HG03045 (cell line): ENCODE results near the gene C1orf159.
"Not testable (repeated sequence)": the region's sequence is repeated elsewhere in the genome, so short reads cannot be mapped to it uniquely, and the experiment has no call there.

Experiments used
- ATAC-seq: cut with Tn5 transposase; IDR thresholded peaks from one replicate; pipeline ENCODE4 v1.9.1; 2021; ENCODE audit warnings: mild to moderate bottlenecking, moderate library complexity; ENCODE audit not compliant: unreplicated experiment

The C1orf159 gene

DNA sequence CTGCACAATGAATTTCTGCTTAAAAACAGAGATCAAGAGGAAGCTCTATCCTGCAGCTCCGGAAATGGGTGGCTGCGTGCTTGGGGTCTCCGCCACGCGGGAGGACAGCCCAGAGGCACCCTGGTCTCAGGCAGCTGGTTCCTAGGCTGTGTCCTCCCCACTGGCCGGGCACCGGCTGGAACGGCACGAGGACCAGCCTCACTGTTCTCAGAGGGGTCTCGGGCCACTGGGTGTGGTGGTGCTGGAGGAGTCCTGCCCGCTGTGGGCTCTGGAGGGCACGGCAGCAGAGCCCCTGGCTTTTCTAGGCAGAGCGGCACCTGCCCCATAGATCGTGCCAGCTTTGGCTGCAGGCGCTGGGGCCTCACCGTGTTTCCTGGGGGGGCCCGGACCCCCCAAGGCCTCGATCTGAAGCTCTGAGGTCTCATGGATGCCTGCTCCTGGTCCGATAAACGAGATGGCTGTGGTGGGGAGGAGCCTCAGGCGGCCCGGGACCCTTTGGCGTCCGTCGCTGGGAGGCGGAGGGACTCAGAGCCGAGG is 33.6 kb downstream of the C1orf159 start:
- ATAC-seq, result no peak

DNA sequence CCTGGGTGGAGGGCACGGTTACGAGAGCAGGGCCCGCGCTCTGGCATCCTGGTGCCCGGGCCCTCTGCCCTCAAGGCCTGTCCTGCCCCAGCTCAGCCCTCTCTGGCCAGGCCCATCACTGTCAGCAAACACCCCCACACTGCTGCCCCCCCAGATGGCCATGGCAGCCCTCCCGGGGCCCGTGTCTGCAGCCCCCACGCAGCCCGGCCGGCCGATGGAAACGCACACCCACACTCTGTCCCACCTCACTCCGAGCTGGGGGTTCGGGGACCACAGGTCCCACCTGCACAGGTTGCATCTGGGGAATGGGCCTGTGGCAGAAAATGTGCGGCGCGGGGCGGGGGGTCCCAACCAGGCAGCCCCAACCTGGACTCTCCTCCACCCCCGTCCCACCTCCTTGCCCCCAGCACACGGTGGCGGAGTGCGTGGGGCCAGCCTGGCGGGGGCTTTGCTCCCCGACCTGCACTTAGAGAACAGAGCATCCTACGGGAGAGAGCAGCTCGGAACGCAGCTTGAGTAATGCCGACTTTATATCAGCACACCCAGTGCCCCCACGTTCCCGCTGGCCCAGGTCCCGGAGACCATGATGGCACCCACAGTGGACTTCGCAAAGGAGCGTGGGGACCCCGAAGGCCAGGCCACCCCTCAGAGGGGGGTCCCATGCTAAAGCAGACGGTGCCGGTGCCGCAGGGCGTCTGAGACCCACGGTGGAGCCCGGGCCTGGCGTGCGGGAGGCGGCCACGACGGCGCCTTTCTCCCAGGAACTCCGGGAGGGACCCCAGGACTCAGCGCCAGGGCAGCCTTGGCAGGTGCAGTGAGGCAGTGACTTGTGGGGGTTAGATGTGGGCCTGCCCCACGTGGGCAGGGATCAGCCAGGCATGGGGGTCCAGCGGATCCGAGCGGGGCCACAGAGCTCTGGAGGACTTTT is 34.3 kb downstream of the C1orf159 start:
- no peak for ATAC-seq

- ATAC-seq, result no peak
Measured at GRCh38 chr1:1080951-1081310, 35.0 kb downstream of the C1orf159 start.

- peak; percentile 36 for ATAC-seq
Measured at GRCh38 chr1:1080122-1080757, 35.6 kb downstream of the C1orf159 start.

- ATAC-seq, result peak; percentile 40
Measured at GRCh38 chr1:1079408-1080121, 36.3 kb downstream of the C1orf159 start.

DNA sequence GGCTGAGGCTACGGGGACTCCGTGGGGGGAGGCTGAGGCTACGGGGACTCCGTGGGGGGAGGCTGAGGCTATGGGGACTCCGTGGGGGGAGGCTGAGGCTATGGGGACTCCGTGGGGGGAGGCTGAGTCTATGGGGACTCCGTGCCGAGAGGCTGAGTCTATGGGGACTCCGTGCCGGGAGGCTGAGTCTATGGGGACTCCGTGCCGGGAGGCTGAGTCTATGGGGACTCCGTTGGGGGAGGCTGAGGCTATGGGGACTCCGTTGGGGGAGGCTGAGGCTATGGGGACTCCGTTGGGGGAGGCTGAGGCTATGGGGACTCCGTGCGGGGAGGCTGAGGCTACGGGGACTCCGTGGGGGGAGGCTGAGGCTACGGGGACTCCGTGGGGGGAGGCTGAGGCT is 38.5 kb downstream of the C1orf159 start:
- ATAC-seq, result not testable (repeated sequence)

DNA sequence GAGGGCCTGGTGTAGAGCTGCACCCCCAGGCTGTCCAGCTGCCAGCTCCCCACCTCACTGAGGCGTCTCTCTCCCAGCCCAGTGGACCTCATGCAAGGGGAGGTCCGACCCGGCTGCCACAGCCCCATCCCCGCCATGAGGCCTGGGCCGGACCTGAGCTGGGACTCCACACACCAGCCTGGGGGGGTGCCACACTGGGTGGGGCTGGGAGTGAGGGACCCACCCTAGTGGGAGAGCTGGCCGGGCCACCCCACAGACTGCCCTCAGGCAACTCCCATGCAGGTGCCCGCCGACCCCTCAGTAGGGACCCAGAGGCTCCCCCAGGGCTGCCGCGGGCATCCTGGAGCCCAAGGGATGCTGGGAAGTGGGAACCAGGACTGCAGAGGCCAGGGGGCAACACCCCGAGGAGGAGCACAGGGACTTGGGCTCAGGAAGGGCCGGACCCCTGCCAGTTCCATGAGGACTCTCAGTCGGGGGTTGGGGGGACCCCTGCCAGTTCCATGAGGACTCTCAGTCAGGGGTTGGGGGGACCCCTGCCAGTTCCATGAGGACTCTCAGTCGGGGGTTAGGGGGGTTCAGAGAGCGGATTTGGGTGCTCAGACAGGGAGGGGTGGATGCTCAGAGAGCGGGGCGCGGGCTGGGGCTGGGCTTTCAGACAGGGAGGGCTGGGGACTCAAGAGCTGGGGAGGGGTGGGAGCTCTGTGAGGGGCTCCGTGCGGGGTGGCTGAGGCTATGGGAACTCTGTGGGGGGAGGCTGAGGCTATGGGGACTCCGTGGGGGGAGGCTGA is 40.5 kb downstream of the C1orf159 start:
- no peak for ATAC-seq

GRCh38 chr1:1074631-1075147 is 41.2 kb downstream of the C1orf159 start:
- ATAC-seq, result no peak

GRCh38 chr1:1073743-1074587 is 41.9 kb downstream of the C1orf159 start, which contains the start of gene RNF223:
Gene RNF223 (minus strand): TSS chr1:1074306. CDS start chr1:1072566, 1,740 bp downstream.
- ATAC-seq, result no peak

GRCh38 chr1:1072849-1073742 is 42.8 kb downstream of the C1orf159 start:
- no peak for ATAC-seq

- ATAC-seq, result no peak
Measured at GRCh38 chr1:1072299-1072848, 43.5 kb downstream of the C1orf159 start.

- ATAC-seq, result no peak
Measured at GRCh38 chr1:1071486-1072298, 44.2 kb downstream of the C1orf159 start.

GRCh38 chr1:1069711-1070676 is 45.9 kb downstream of the C1orf159 start:
- ATAC-seq, result no peak

DNA sequence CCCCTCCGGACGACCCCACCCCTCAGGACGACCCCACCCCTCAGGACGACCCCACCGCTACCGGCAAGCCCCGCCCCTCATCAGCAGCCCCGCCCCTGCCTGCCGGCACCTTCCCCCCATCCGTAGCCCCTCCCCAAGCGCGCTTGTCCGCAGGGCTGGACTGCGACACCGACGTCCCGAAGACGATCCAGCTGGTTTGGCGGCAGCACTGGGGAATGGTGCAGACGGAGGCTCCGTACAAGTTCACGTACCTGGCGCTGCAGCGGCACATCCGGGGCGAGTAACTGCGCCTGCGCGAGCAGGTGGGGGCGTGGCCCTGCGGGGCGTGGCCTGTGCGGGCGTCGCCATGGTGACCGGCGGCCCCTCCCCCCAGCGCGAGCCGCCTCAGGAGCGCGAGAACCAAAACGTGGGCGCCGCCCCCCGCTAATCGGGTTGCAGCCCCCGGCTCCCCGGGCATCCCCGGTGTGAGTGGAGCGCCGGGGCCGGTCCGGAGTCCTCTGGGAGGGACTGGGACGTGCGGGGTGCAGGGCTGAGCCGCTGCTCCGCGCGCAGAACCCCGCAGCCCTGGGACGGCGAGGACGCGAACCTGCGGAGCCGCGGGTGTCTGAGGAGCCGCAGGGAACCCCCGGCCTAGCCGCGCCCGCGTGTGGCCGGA is 46.7 kb downstream of the C1orf159 start:
- no peak for ATAC-seq

DNA sequence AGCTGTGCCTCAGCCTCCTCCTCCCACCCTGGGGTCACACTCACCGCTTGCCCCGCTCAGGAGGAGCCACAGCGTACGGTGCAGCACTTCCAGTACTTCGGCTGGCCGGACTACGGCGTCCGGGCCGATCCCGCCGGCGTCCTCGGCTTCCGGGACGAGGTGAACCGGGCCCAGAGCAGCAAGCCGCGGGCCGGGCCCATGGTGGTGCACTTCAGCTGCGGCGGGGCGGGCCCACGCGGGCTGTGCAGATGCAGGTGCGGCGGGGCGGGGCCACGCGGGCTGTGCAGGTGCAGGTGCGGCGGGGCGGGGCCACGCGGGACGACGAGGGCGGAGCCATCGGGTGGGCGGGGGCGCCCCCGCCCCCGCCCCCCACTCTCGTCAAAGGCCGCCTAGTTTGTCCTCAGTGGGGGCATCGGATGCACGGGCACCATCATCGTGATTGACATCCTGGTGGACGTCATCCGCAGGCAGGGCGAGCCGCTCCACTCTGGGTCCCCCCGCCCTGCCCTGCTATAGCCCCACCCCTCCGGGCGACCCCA is 47.3 kb downstream of the C1orf159 start:
- ATAC-seq, result no peak
